Stimulated activated CD8-positive, alpha-beta memory T cell treated with anti-CD3 and anti-CD28 coated beads, Interleukin-12 subunit alpha, Interleukin-12 subunit beta, amount 100 ng/mL, for 1 hour (primary cell): ENCODE data around the gene HID1.

Experiments
- DNase-seq: peaks from one replicate; pipeline ENCODE4 v3.0.0-alpha.2; 2020; ENCODE audit warnings: low read depth

Gene HID1

DNA sequence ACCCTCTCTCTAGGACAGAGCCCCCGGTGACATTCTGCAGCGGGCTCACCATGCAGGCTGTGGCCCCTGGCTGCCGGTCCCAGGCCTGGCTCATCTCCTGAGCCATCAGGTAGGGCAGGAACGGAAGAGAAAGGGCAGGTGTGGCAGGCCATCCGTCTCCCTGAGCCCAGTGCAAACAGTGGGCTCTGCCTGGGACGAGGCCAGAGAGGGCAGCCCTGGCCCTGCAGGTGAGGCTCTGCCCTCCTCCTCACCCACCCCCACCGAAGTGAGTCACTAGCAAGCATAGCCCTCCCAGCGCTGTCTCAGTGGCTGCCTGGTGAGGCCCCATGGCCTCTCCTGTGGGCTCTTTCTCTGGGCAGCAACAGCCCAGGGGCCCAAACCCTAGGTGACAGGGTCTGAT is 22.4 kb downstream of the HID1 start:
- no peak for DNase-seq

DNA sequence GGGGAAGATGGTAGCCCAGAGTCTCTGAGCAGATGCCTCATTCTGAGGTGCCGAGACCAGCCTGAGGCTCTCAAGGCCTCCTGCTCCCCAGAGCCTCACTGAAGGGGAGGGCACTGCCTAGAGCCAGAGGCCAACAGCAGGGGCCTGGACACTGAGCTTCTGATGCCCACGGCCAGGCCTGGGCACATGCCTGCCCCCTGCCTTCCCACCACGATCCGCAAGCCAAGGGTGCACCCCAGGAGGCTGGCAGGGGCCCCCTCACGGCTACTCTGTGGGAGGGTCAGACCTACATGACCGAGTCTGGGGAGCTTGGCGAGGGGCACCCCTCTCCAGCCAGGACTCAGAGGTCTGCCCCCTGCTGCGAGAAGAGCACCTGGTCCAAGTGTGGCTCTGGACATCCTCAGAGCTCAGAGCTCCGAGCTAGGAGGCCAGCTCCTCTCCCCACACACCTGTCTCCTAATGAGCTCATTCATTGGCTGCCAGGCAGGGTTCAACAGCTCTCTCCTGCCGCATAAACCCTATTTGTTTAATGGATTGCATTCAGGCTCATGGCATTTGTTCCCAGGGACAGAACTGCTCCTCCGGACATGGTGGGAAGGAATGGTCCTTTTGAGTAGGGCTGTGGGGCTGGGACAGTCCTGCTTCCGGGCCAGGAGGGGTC is 23.0 kb downstream of the HID1 start:
- DNase-seq = no peak

DNA sequence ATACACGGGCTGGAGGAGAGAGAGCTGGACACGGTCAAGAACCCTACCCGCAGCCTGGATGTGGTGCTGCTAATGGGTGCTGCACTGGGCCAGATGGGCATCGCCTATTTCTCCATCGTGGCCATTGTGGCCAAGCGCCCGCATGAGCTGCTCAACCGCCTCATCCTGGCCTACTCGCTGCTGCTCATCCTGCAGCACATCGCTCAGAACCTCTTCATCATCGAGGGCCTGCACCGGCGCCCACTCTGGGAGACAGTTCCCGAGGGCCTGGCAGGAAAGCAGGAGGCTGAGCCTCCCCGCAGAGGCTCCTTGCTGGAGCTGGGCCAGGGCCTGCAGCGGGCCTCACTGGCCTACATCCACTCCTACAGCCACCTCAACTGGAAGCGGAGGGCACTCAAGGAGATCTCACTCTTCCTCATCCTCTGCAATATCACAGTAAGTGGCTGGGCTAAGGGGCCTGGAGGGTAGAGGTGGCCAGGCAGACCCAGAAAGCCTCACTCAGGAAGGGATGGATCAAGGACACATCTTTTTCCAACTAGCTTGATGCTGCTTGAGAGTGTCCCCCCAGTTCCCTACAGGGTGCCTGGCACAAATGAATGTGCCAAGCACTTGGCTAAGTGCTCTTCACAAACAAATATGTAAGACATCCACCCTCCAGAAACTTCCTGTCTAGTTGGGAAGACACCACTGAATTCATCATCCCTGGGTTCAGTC is 25.4 kb downstream of the HID1 start:
- no peak for DNase-seq

DNA sequence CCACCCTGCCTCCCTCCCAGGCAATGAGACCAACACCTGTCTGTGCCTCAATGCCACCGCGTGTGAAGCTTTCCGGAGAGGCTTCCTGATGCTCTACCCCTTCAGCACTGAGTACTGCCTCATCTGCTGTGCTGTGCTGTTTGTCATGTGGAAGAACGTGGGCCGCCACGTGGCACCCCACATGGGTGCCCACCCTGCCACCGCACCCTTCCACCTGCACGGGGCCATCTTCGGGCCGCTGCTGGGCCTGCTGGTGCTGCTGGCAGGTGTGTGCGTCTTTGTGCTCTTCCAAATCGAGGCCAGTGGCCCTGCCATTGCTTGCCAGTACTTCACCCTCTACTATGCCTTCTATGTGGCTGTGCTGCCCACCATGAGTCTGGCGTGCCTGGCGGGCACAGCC is 25.9 kb downstream of the HID1 start:
- no peak for DNase-seq

DNA sequence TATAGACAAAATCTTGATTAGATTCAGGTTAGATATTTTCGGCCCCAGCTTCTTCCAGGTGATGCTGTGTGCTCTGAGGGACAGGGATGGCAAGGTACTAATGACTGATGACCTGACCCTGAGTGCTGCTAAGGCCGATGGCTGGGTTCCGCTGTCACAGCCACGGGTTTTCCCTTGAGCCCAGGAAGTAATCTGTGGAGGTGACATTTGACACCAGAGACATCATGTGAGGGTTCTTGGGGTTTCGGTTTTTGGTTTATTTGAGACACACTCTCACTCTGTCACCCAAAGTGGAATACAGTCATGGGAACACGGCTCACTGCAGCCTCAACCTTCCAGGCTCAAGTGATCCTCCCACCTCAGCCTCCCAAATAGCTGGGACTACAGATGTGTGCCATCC is 27.0 kb downstream of the HID1 start:
- DNase-seq = no peak

DNA sequence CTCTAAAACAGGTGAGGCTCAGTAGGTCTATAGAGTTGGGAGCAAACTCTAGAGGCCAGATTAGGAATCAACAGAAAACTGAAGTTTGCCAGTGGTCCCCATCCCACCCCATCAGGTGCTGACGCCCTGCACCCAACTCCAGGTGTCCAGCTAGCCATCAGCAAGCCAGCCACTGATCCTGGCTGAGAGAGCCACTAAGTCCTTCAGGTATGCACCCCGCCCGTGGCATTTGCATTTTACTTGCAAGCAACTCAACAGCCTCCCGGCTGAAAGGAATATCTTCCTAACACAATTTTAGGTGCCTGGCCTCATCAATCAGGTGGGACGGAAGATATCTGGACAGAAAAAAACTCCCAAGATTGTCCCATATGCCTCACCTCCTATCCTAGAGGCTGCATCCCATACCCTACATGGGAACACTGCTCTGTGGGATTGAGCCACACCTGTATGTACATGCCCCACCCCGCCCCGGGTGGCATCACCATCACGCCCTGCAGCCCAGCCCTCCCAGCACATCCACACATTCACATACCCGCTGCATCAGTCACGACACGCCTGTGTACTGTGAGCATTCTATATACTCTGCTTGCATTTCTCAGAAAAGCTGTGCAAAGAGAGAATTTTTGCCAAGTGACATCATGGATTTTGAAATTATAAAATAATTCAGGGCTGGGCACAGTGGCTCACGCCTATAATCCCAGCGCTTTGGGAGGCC is 28.6 kb downstream of the HID1 start:
- DNase-seq = no peak

DNA sequence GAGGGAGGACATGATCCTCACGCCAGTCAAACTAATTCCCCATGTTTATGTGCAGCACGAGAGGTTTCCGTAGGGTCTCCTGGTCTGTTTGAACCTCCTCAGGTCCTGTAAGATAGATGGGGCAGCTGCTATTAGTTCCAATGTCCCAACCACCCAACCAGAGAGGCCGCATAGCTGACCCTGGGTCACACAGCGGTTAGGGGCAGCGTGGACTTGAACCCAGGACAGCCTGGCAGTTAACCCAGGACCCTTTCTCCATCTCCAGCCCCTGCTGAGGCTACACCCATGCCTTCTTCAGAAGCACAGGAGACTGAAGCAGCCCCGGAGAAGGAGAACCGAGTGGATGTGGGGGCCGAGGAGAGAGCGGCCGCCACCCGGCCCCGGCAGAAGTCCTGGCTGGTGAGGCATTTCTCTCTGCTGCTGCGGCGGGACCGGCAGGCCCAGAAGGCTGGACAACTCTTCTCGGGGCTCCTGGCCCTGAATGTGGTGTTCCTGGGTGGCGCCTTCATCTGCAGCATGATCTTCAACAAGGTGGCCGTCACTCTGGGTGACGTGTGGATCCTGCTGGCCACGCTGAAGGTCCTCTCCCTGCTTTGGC is 31.3 kb downstream of the HID1 start:
- DNase-seq = no peak

DNA sequence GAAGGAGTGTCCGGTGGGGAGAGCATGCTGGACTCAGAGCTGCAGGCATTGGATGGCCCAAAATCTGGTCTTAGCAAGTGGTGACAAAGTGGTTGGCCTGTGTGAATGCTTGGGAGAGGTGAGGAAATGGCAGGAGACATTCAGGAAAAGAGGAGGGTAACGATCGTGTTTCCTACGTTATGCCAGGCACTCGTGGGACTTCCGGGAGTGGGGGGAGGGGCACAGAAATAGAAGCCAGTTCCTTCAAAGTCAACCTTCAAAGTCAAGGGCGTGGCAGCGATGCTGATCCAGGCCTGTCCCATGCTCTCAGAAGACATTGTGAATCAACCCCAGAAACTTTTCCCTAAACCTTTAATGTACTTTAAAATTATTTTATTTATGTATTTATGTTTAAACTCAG is 33.0 kb downstream of the HID1 start:
- DNase-seq = no peak

DNA sequence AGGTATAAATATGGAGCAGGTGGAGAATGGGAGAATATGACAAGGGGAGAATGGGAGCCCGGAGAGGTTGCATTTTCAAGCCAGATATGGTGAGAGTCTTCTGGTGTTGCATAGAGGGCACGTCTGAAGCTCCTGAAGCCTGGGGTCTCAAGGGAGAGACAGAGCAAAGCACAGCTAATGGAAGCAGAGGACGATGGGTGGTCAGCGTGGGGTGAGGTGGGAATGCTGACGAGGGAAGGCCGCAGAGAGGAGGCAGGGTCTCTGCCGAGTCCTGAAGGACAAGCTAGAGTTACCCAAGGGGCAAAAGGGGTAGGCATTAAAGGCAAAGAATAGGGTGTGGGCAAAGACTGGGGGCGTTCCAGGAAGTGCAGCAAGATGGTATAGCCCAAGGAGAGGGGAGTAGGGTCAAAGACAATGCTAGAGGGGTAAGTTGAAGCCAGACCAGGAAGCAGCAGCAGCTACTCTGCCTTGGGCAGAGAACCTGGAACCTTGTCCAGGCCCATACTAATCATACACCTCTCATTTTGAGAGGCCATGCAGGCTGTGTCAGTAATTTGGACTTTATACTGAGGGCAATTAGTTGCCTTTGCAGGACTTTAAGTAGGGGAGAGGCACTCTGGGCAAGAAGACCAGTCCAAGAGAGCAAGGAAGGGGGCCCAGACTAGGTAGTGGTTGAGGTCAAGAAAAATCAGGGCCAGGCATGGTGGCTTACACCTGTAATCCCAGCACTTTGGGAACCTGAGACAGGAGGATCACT is 34.2 kb downstream of the HID1 start:
- DNase-seq = no peak

DNA sequence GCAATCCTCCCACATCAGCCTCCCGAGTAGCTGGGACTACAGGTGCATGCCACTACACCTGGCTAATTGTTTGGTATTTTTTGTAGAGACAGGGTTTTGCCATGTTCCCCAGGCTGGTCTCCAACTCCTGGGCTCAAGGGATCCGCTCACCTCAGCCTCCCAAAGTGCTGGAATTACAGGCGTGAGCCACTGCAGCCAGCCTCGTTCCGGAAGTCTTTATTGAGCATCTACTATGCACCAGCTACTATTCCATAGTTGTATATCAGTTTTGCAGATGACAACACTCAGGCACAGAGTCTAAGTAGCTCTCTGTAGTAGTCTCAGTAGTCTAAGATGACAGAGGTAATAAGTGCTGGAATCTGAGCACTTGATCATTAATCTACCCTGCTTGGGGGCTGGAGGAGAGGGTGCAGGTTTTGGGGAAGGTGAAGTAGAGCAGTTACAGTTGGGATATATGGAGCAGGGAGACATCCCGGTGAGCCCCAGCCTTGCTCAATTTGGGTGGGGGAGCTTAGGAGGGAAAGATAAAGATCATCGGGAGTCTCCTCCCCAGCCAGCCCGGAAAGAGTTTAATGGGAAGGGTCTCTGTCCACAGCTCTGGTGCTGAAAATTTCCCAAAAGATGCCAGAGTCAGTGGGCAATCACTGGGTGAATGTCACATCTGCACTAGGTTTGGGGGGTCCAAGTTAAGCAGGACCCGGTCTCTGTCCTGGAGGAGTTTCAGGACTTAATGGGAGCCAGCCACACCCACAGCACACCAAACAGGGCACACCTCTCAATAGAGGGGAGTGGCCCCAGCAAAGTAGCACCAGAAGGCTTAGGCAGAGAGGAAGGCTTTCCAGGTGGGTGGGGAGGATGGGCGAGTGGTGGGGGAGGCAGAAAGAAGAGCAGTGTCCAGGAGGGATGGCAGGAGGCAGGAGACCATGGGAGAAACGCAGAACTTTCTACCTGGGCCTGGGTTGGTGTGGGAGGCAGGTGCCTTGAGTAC is 35.2 kb downstream of the HID1 start:
- DNase-seq = no peak

DNA sequence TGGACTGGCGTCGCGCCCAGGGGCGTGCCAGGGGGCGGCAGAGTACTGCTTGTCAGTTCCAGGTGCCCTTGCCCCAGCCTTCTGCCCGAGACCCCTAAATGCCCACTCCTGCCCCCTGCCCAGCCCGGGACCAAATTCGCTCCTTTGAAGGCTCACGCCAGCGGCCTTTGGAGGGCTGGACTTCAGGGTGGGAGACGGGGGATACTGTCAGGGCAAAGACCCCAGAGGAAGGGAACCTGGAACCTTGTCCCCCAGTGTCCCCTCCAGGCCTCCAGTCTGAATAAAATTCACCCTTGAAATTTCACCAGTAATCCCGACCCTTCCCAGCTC is 36.1 kb downstream of the HID1 start:
- no peak for DNase-seq

DNA sequence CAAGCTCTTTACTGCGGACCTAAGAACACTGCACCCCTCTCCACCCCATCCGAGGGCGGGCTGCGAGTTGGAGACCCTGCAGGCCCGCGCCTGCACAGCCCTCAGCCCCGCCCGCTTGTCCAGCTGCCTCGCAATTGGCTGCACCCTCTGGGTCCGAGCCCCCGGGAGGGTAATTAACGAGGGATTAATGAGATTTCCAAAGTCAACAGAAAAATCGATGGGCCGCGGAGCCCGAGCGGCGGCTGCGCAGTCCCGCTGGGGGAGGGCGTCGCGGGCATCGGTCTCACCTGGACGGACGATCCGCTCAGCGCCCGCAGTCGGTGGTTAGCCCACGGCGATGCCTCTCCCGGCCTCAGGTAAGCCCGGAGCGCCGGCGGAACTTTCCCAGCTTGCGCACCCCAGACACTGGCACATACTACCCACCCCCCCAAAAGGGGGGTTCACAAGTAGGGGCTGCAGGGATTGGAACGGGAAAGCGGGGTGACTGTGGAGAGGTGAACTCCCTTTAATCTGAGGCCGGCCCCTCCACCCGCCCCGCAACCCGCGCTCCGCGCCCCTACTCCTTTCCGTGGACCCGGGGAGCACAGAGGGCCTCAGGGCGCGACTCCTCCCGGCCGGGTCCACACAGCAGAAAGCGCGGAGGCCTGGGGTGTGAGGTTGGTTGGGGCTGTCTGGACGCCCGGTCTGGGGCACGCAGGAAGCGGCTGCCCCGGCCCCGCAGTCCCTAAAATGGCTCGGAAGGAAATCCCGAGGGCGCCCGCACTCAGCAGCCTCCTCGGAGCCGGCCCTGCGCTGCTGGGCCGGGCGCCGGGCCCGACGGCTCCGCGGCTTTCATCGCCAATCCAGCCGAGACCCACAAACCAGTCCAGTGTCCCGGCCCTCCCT is 36.7 kb downstream of the HID1 start, which contains the start of gene OTOP3:
OTOP3 (plus strand) TSS at position 314 of the 885 bp plus-strand sequence; CDS start at position 338, 24 bp downstream.
- no peak for DNase-seq

DNA sequence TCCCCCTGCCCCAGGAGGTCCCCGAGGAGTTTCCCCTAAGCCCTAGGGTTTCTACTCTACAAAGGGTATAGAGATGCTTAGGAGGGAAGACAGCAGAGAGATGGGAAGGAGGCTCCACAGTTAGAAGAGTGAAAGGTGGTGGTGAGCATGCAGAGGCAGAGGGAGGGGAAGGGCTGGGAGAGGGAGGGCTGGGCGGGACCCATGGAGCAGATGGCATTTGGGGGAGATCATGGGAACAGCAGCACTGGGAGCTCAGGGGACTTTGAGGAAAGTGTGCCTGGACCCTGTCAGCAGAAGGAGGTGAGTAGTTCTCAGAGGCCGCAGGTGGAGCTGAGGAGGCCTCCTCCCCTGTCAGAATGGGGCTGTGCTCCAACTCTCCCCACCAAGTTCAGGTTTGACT is 37.5 kb downstream of the HID1 start:
- DNase-seq = no peak

DNA sequence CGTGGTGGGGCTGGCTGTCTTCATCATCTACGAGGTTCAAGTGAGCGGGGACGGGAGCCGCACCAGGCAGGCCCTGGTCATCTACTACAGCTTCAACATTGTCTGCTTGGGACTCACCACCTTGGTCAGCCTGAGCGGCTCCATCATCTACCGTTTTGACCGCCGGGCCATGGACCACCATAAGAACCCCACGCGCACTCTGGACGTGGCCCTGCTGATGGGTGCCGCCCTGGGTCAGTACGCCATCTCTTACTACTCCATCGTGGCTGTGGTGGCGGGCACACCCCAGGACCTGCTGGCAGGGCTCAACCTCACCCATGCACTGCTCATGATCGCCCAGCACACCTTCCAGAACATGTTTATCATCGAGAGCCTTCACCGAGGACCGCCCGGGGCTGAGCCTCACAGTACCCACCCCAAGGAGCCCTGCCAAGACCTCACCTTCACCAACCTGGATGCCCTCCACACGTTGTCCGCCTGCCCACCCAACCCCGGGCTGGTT is 42.0 kb downstream of the HID1 start:
- no peak for DNase-seq

DNA sequence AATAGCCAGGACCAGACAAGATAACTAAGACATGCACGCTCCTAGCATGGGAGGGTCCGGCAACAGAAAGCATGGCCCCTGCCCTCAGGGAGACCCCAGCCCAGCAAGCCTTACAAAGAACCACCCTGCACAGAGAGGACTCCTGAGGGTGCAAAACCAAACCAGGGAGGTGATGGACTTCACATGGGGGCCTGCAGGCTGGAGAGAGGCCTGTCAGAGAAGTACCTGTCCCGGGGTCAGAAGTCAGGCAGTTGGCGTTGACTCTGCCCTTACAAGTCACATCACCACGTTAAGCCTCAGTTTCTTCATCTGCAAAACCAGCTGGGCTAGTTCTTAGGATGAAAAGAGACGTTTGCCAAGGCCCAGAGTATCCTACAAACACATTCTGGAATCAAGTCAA is 43.8 kb downstream of the HID1 start:
- no peak for DNase-seq

DNA sequence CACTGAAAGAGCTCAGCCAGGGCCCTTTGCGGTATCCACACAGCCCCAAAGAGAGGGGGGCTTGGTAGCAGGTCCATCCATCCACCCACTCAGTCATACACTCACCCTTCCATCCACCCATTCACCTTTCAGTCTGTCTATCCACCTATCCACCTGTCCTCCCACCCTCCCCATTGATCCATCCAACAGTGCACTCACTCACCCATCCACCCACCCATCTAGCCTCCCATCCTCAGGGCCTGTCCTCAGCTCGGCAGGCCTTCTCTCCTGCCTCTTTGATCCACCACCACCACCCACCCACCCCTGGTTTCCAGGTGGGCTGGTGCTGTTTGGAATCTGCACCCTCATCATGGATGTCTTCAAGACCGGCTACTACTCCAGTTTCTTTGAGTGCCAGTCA is 47.3 kb downstream of the HID1 start:
- DNase-seq = no peak

DNA sequence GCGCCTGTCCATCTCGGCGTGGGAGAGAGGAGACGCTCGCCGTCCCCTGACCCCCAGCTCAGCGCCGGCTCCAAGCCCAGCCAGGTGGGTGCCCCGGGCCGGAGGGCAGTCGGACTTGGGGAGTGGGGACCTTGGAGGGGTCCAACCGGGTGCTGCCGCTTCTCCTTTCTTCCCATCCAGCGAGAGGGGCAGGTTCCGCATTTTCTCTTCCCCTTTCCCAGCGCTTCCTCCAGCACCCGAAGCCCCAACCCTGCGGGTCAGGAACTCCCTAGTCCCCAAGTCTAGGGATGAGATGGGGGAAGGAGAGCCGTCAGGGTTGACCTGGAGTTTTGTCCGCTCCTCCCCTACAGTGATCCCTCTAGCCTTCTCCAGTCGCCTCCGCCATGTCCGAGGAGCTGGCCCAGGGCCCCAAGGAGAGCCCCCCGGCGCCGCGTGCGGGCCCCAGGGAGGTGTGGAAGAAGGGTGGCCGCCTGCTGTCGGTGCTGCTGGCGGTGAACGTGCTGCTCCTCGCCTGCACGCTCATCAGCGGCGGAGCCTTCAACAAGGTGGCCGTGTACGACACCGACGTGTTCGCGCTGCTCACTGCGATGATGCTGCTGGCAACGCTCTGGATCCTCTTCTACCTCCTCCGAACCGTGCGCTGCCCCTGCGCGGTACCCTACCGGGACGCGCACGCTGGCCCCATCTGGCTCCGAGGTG is 48.2 kb downstream of the HID1 start, which contains the start of gene OTOP2:
OTOP2 (plus strand) TSS at position 24 of the 699 bp plus-strand sequence; CDS start at position 384, 360 bp downstream.
- DNase-seq = no peak

DNA sequence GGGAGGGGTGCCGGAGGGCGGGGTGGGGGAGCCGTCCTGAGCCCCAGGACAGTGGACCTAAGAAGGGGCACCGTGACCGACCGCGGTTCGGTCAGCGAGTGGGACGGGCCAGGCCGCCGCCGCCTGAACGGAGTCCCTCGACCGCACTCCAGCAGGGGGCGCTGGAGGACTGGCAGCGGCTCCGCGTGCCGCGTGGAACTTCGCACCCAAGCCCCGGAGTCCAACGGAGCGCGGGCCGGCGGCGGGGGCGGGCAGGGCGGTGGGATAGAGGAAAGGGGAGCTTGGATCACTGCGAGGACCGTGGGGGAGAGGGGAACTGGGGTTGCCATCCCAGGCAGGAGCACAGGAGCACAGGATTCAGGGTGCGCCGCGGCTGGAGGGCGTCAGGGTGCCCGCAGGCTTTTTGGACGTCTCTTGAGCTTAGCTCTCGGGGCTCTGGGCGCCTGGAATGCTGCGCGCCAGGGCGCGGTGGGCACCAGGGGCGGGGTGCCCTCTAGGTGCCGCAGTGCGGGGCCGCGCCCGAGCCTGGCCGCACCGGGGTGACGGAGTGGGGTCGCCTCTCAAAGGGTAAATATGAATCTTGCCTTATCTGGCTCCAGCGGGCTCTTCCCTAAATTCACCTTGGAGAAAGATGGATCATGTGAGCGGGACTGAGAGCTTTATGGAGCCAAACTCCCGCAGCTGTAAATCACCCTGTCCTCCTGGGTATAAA is 48.9 kb downstream of the HID1 start:
- DNase-seq = peak; percentile 52
